ENCODE data around the gene SLC7A4. TPM values are rescaled to one million over a fixed set of nuclear protein-coding genes. Genes with fewer than 3 reads are reported as not detected.

SLC7A4 gene
- total and polyA plus RNA-seq, 10 of the 15 experiments (the other 5 are each of a cell fraction or from before 2014, with no cell fraction given), result 0.06 to 0.25 (median 0.14) TPM; not detected in 6

GRCh38 chr22:21001601-21002325 is 30.6 kb downstream of the SLC7A4 start, which contains the start of gene THAP7 (continued):
- TF ChIP-seq PKNOX1 (IDR thresholded peaks at IDR 0.05) (peak; percentile 67), ZNF274 (IDR thresholded peaks at IDR 0.05; ENCODE audit: insufficient read depth, insufficient read length) (no peak), MEF2A (IDR thresholded peaks at IDR 0.05; ENCODE audit: insufficient read depth, low read depth, low read length) (no peak), MYC (IDR thresholded peaks at IDR 0.05; ENCODE audit: insufficient read depth, insufficient read length, insufficient replicate concordance, low read length, severe bottlenecking) (peak; percentile 90), CHD2 (IDR thresholded peaks at IDR 0.05; ENCODE audit: borderline replicate concordance, low read depth, low read length) (peak; percentile 96), MAX (IDR thresholded peaks at IDR 0.05; ENCODE audit: low read depth, low read length) (peak; percentile 89), NR2F1 (conservative IDR thresholded peaks at IDR 0.05) (peak; percentile 29; the same call in 1 of the 2 replicates), SRF (IDR thresholded peaks at IDR 0.05; ENCODE audit: low read depth in 2 of 2, low read length in 2 of 2) (peak in 1 of 2 experiments; percentile 37; a peak in 1 of 4 replicates), POLR2A (IDR thresholded peaks at IDR 0.05; ENCODE audit: low read depth, low read length) (peak; percentile 94), PAX5 (IDR thresholded peaks at IDR 0.05; ENCODE audit: borderline replicate concordance, low read depth, low read length) (peak; percentile 96), SIN3A (IDR thresholded peaks at IDR 0.05; ENCODE audit: low read depth, low read length) (peak; percentile 85; the same call in 1 of the 2 replicates), RCOR1 (conservative IDR thresholded peaks at IDR 0.05; ENCODE audit: low read depth, low read length) (peak; percentile 41; the same call in 1 of the 2 replicates), STAT1 (conservative IDR thresholded peaks at IDR 0.05) (no peak), TCF3 (IDR thresholded peaks at IDR 0.05; ENCODE audit: borderline replicate concordance, insufficient read depth, low read depth, low read length) (no peak; the same call in 1 of the 2 replicates), SREBF2 (IDR thresholded peaks at IDR 0.05; ENCODE audit: low read length) (no peak), MXI1 (IDR thresholded peaks at IDR 0.05; ENCODE audit: low read depth, low read length) (peak; percentile 60; the same call in 1 of the 2 replicates), SUPT20H (IDR thresholded peaks at IDR 0.05; ENCODE audit: borderline replicate concordance, control insufficient read depth, low read depth, low read length) (no peak)
- TF ChIP-seq, protein P1, sequence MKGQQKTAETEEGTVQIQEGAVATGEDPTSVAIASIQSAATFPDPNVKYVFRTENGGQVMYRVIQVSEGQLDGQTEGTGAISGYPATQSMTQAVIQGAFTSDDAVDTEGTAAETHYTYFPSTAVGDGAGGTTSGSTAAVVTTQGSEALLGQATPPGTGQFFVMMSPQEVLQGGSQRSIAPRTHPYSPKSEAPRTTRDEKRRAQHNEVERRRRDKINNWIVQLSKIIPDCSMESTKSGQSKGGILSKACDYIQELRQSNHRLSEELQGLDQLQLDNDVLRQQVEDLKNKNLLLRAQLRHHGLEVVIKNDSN (IDR thresholded peaks at IDR 0.05; ENCODE audit: borderline replicate concordance, extremely low read length, insufficient read depth, low read depth, low read length), result peak; percentile 35
- TF ChIP-seq, protein P2, sequence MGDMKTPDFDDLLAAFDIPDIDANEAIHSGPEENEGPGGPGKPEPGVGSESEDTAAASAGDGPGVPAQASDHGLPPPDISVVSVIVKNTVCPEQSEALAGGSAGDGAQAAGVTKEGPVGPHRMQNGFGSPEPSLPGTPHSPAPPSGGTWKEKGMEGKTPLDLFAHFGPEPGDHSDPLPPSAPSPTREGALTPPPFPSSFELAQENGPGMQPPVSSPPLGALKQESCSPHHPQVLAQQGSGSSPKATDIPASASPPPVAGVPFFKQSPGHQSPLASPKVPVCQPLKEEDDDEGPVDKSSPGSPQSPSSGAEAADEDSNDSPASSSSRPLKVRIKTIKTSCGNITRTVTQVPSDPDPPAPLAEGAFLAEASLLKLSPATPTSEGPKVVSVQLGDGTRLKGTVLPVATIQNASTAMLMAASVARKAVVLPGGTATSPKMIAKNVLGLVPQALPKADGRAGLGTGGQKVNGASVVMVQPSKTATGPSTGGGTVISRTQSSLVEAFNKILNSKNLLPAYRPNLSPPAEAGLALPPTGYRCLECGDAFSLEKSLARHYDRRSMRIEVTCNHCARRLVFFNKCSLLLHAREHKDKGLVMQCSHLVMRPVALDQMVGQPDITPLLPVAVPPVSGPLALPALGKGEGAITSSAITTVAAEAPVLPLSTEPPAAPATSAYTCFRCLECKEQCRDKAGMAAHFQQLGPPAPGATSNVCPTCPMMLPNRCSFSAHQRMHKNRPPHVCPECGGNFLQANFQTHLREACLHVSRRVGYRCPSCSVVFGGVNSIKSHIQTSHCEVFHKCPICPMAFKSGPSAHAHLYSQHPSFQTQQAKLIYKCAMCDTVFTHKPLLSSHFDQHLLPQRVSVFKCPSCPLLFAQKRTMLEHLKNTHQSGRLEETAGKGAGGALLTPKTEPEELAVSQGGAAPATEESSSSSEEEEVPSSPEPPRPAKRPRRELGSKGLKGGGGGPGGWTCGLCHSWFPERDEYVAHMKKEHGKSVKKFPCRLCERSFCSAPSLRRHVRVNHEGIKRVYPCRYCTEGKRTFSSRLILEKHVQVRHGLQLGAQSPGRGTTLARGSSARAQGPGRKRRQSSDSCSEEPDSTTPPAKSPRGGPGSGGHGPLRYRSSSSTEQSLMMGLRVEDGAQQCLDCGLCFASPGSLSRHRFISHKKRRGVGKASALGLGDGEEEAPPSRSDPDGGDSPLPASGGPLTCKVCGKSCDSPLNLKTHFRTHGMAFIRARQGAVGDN (IDR thresholded peaks at IDR 0.05), result peak; percentile 81
- TF ChIP-seq, protein P3, sequence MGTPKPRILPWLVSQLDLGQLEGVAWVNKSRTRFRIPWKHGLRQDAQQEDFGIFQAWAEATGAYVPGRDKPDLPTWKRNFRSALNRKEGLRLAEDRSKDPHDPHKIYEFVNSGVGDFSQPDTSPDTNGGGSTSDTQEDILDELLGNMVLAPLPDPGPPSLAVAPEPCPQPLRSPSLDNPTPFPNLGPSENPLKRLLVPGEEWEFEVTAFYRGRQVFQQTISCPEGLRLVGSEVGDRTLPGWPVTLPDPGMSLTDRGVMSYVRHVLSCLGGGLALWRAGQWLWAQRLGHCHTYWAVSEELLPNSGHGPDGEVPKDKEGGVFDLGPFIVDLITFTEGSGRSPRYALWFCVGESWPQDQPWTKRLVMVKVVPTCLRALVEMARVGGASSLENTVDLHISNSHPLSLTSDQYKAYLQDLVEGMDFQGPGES (IDR thresholded peaks at IDR 0.05), result no peak
- TF ChIP-seq, protein P4, sequence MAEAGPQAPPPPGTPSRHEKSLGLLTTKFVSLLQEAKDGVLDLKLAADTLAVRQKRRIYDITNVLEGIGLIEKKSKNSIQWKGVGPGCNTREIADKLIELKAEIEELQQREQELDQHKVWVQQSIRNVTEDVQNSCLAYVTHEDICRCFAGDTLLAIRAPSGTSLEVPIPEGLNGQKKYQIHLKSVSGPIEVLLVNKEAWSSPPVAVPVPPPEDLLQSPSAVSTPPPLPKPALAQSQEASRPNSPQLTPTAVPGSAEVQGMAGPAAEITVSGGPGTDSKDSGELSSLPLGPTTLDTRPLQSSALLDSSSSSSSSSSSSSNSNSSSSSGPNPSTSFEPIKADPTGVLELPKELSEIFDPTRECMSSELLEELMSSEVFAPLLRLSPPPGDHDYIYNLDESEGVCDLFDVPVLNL (IDR thresholded peaks at IDR 0.05; ENCODE audit: low read depth, low read length), result 0 out of 2 replicates have a peak, but pooled peaks have one; percentile 42

Measured in GM12878 (cell line).